ENCODE measurements around the gene AGAP1.

AGAP1 gene

DNA sequence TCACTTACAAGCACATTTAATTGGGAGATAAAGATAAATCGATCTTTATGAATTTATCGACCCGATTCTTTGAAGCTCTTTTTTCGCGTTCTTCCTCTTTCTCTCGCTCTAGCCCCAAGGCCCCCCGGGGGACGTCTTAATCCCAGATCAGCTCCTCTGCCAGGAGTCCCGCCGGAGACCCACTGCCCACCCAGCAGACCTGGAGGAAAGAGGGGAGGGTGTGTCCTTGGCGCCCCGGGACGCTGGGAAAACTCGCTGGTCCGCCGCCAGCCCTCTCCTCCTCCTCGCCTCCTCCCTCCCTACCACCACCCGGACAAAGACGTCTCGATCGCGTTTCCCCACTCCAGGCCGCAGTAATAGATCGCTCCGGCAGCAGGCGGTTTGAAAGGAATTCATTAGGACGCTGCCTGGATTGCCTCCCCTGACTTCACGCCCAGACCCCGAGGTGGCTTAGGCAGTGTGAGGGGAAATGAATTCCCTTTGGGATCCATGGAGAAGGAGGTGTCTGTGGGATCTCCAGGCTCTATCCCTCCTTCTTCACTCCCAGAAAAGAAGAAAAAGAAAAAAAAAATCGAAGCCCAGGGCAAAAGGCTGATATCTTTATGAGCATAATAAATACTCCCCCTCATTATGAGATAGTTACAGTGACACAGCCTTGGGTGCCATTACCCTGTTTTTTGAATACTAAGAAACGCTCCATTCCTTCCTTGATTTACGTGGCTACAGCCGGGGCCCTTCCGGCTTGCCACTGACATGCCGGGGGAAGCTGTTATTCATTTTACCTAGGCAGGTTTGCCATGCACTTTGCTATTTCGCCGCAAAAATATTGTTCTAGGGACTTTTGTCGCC, 676.1 kb downstream of the AGAP1 start:
- DNase-seq = no peak

DNA sequence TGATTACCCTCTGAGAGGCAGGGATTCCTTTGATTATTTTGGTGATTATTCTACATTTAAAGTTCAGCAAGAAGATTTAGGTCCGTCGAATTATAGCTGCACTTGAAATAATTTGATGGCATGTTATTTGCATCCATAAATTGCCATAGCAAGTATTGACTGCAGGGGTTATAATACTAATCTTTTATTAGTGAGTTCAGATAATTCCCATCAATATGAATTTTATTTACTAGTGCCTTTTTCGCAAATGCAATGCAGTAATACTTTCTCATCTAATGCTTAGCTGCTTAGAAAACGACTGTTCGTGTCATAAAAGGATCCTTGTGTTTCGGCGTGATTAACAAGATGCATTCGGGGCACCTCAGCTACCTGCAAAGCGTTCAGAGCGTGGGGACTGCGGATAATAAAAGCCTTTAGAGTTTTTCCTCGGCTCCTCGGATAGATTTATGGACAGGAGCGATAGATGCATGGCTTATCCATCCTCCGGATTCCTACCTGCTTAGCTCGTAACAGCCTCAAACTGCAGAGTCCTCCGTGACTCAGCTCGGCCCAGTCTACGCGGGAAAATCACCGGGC, 676.8 kb downstream of the AGAP1 start:
- DNase-seq = peak; percentile 66

DNA sequence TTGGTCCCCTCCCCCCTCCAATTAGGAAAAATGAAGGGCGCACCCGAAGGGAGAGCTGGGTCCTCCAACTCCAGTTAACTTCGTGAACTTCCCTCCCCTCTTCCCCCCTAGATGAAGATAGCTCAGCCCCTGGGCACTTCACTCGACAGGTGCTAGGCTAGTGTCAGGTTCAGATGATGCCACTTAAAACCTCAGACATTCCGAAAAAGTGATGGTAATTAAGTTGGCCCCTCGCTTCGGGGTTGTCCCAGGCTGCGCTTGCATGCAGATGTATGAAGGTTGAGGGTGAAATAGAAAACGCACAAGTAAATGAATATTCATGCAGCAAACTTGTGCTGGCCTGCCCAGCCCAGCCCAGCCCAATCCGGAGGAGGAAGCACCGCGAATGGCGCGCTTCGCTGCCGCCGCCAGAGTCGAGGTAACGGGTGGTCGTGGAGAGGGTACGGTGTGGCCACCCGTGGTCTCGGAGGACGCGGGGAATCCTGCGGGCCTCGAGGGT, 677.4 kb downstream of the AGAP1 start:
- peak; percentile 55 for DNase-seq

DNA sequence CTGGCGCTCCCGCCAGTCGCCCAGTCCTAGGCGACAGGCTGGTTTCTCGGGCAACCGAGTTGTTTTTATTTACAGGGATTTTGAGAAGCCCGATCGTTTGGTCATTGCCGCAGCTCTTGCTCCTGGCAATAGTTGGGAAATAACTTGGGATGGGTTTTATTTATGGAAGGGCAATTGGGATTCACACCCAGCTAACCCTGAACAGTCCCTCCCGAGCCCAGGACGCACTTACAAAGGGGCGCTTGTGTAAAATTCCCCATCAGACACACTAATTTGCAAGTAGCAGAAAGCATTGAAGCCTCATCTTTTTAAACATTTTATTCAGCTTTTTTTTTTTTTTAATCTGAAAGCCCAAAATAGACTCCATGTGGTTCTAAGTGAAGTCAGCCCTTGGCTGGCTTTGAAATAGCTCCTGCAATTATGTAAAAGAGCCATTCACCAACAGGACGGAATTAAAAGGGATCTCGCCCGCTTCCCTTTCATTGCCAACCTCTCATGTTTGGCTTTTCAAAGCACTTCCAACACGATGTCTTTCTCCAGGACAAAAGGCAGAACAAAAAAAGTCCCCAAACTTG, 677.9 kb downstream of the AGAP1 start:
- DNase-seq = peak; percentile 68

DNA sequence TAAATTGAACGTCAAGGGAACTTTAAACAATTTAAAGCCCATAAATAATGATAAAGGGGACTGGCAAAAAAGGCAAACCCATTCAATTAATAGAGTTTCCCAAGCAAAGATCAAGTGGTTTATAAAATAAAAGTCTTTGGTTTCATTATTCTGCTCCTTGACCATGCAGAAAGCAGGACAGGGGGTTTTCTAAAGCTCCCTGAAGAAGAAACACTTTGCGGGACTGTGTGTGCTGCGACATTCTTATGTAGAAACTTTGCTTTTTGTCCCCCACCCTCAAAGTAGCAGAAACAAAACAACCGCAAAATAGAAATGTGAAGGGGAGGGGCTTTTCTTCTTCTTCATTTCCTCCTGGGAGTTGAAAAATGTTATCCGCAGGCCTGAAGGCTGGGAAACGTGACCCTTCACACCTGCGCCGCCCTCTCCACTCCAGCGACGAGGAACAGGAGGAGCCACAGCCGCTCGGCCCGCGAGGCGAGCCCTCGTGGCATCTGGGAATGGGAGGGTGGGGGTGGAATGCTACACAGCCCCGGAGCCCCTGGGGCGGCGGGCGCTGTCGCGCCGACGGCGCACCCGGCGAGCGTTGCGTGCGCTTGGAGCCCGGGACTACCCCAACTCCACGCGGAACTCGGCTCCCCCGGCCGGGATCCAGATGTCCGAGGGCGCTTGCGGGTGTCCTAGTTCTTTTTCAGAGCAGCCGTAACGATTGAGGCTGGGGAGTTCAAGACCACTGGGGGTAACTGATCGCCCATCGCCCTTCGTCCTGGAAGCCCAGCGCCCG, 678.6 kb downstream of the AGAP1 start:
- DNase-seq = no peak

DNA sequence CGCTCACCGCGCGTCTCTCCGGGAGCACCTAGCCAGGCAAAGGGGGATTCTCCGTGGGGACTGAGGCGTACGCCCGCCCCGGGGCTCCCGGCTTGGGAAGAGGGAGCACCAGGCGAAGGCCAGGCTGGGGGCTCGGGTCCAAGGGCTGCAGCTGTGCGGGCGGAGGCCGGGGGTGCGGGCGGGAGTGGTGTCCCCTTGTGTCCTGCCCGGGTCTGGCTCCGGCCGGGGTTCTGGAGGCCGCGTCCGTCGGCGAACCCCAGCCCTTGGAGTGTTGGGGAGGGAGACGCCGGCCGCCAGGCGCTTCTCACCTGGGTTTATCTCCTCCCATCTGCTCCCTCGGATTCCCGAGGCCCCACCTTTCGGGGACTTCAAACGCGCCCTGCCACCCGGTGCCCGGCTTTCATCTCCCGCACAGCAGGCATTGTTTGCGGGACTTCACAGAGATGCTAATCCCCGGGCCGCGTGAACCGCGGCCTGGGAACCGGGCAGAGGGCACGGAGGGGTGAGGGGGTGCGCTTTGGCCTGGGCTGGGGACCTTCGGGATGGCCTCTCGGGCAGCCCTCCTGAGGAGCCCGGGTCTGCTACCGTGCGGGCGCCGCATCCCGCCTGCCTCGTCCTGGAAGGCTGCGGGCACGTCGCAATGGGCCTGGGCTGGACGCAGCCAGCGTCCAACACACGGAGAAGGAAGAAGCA, 679.3 kb downstream of the AGAP1 start:
- DNase-seq = peak; percentile 36

DNA sequence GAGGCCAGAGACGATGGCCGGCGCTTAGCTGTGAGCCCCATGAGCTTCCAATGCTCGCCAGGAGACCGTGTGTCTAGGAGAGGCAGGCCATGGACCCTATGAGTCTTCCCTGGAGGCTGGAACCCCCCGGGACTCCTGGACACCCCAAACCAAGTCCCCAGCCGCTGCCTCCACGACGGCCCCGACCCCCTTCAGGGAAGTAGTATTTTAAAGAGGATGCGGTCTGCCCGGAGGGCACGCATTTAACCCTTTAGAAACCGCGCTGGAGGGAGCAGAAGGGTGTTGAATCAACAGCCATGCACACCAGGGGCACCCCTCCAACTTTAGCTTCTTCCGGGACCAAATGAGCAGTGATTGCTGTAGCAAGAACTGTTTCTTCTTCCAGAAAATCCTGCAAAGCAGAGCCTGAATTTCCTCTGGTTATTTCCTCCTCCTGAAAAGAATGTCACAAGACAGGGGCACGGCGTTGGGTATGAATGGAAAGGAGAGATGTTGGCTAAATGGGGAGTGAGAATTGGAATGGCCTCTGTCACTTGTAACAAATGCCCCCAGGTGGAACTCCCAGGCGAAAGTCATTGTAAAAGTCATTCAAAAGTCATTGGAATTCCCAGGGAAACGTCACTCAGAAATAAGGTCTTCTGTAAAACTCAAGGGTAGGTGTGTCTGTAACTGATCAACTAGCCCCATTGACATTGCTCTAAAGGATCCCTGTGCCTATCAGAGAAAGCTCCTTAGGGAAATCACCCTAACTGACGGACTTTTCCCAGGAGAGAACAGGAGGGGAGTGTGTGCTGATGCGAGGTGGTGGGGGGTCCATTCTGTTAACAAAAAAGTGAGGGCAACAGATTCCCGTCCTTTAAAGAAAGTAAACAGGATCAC, 680.1 kb downstream of the AGAP1 start:
- peak; percentile 30 for DNase-seq

DNA sequence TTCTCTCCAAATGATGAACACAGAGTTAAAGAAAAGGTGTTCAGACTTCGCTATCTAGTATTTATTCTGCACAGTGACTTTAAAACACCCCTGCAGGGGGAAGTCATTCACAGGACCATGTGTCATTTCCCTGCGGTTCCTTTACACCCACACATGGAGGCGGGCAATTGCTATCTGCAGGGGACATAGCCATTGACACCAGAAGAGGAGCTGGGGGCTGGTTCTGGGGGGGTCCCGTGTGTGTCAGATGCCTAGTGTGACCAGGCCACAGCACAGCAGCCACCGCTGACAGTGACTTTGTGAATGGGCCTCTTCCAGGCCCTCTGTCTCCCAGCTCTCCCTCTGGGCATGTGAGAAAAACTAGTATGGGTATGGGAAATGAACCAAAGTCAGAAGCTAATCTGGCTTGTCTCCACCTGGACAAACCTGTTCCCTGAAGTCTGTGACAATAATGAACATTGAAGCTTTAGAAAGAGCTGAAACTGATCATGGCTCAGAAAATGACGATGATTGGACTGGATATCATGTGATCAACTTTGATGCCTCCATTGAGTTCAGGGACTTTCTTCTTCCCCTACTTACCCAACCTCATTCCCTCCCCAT, 681.8 kb downstream of the AGAP1 start:
- DNase-seq = peak; percentile 15

DNA sequence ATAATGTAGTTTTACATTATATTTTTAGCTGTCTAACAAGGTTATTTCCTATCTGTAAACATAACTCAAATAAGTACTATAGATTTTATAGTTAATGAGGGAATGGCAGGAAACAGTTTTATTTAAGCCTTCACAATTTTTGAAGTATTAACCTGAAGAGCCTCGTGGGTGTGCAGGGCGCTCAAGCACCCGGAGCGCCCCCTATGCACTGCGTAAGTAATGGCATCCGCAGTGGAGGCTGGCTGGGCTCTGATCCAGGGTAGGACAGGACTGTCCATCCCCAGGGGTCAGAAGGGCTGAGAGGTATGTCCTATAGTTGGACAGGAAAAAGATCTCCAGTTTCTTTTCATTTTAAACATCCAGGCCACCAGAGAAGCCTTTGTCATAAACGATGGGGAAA, 682.6 kb downstream of the AGAP1 start:
- DNase-seq = peak; percentile 48

DNA sequence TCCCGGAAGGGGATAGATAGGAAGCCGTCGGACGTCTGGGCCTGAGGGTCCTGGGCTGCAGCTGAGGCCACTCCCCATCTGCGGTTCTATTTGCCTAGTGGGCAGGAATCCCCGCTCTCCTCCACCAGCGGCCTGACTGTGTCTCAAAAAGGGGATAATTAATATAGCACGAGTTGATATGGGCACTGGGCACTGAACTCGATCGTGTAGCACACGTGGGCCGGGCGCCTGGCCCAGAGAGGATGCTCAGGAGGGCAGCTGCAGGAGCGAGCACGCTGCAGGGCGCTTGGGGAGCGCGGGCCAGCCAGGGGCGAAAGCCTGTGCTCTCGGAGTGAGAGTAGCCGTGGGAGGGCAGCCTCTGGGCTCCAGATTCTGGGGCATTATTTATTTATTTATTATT, 683.1 kb downstream of the AGAP1 start:
- DNase-seq = peak; percentile 3

DNA sequence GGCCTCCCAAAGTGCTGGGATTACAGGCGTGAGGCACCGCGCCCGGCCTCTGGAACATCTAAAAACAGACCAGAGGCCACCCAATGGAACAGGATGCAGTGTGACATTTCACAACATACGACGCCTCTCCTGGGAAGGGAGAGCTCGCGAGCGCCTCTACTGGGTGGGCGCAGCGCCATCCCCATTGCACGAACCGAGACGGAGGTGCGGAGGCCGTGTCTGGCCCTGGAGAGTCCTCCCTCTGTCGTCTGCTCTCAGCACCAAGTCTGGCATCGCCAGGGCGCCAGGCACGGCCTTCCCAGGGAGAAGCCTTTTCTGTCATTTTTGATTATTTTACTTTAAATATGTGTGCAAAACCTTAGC, 683.7 kb downstream of the AGAP1 start:
- DNase-seq = peak; percentile 81

DNA sequence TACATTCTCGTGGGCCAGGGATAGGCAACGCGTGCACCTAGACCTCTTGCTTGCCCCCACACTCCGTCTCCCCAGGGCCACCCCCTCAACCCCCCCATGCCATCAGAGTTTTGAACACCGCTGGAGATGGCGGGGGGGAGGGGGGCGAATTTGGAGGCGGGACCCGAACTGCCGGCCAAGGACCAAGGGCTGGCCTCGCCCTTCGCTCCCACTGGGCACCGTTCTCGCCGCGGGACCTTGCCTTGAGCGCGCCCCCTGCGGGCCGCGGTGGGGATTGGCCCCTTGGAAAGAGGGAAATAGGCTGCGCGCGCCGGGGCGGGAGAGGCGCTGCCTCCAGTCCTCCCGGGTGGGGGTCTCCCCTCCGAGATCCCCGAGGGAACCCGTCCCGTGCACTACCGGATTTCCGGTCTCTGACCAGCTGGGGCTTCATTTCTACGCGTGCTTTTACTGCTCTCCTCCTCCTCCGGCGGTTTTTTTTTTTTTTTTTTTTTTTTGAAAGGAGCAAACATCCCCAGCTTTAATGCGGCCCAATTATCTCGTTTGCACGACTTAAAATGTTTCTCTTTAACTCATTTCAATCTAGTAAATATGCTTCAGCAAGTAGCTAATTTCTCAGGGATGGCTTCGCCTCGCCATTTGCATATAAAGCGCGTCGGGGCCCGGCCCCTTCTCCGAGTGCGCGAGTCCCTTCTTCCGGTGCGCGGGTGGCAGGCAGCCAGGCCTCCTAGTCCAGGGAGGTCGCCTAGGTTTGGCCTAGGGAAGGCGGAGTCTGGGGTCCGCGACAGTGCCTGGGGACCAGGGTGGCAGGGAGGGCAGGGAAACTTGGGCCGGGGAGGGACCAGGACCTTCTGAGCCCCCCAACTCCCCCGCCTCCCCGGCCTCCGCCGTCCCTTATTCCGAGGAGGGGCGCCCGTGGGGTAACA, 684.4 kb downstream of the AGAP1 start:
- peak; percentile 89 for DNase-seq

DNA sequence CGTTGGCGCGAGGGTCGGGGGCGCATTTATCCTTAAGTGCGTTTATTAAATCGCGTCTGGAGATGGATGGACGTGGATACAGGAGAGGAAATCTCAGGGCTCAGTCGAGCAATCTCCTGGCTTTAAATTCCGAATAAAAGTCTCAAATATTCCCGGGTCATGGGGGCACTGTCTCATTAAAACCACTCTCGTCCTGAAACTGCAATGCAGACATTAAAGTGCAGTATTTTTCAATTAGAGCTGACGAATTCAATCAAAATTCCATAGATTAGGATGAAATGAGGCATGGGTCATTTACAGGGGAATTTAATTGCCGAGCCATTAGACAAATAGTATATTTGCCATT, 685.0 kb downstream of the AGAP1 start:
- peak; percentile 68 for DNase-seq

DNA sequence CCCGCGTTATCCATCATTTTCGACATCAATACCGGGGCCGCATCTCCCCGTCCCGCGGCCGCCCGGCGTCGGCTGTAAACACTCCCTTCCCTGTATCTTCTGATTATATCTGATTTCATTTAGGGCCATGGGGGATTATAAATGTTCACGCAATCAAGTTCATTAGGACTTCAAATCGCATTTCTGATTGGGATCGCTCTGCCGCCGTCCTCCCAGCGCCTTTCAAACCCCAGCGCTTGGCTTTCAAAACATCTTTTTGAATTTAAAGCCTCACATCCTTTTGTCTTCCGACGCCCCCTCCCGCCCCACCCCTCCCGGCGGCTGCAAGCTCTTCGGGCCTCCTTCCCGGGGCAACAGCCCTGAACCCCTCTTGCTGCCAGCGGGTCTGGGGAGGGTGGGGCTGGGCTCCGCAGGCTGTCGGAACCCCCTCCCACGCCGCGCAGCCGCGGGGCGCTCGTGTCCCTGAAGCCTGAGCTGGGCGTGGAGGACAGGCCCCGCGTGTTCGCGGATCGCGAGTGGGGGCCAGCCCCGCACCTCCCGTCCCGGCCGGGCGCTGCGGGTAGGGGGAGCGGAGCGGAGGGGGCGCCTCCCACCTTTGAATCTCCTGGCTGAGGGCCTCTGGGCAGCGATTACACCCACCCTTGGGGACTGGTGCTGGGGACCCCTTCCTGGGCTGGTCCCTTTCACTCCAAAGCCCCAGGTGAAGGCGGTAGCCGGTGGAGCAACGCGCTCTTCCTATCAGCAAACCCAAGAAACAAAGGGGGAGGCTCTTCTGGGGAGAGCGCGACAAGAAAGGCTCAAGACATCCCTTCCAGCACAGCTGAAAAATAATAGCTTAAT, 685.6 kb downstream of the AGAP1 start:
- peak; percentile 65 for DNase-seq

DNA sequence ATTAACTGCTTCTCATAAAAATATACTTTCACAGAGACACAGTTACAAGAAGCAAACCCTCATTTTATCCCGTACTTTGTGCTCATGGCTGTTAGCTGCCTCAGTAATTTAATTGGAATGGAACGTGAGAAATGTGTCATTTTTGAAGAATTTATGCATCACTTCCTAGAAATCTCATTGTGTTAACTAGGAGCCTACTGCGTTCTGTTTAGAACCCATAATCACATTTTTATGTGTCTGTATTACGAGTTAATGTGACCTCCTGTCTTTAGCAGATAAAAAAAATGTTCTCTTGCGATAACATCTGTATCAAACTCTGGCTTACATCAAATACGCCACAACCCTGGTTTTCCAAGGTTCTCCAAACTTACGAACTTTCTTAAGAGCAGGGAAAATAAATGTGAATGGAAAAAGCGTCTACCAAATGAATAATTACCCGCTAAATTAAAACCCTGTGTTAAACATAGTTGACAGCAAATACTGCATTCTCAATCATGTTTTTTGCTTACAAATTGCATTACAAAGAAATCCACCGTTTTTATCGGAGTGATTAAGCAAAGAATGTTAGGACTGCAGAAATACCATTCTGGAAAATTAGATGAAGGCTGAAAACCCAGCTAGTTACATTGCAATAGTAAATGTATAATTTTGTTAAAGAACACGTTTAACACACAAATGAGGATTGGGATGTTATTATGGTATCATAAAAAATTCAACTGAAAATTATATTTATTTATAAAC, 686.4 kb downstream of the AGAP1 start:
- DNase-seq = peak; percentile 71

DNA sequence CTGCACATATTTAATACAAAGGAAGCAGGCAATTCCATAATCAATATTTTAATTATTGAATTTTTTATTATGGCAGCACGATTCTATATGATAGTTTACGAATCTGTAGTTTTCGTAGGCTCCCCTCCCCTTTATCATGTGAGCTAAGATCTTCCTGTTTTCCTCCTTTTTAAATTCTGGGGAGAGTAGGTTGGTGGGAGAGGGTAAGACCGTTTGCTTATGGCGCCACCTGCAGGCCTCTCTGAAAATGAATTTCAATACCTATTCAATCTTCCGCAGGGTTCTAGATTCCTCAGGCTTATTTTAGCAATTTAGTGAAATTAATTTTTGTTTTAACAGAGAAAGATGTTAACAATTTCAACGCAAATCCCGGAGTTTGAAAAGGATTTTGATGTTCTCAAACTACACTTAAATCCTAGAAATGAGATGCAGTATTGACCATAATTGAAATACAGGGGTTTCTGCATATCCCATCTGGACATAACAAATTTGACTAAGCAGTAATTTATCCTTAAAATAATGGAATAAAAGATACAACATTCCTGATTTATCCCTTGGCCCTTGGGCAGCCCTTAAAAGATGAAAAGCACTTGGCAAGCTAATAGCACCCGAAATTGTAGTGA, 687.1 kb downstream of the AGAP1 start:
- peak; percentile 89 for DNase-seq
